GM23248 (cell line): ENCODE results near the gene SYK.

ENCODE experiments used
- EZH2 ChIP-seq: fragments of 200-600 bp; sonication (generic); IDR thresholded peaks from 2 replicates; pipeline ENCODE4 v1.6.1; 2018; ENCODE audit warnings: antibody characterized with exemption, mild to moderate bottlenecking; ENCODE audit not compliant: insufficient read depth, poor library complexity, severe bottlenecking
- EZH2phosphoT487 ChIP-seq: fragments of 200-600 bp; sonication (generic); IDR thresholded peaks from 2 replicates; pipeline ENCODE4 v1.6.1; 2018; ENCODE audit warnings: antibody characterized with exemption, moderate library complexity, mild to moderate bottlenecking, low read depth; ENCODE audit not compliant: insufficient read depth

DNA sequence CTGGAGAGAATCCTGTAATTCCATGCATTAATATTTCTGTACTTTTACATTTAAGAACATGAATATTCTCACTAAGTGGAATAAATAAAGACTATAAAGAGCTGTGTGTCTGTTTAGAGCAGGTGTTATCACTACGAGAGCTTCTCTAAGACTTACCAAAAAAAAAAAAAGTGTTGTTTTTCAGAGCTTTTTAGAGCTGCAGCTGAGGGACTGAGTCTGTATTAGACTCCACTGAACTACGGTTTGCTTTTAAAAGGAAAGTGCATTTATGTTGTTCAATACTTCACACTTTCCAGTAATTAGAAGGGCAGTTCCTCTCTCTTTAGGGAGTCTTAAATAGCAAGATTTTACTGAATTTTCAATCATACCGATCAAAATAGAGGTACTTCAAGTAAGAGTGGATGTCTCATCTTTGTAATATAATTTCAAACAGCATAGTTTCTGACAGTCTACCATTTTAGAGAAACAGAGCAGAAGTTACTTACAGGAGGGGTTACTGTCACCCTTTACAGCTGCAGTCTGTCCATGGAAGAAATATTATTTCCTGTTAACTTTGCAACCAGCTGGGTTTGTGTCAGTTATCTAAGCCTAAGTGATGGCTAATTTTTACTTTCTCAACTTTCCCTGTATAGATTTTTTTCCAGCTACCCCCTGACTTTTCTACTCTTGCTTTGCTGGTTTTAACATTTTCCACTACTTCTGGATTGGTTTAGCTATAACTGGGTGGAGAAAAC, 2.4 kb downstream of the SYK start:
- TF ChIP-seq EZH2, result no peak
- no peak for TF ChIP-seq EZH2phosphoT487
